Ammon's horn (tissue), 1 donor: Measurements from ENCODE around the gene TOR3A.
A peak's percentile ranks its signal among the peaks of the same experiment; 100 is the strongest.
"Not testable (repeated sequence)": the region's sequence is repeated elsewhere in the genome, so short reads cannot be mapped to it uniquely, and the experiment has no call there.

Source experiments
- DNase-seq: peaks from one replicate; pipeline ENCODE4 v3.0.0-alpha.2; 2016; ENCODE audit warnings: low spot score

TOR3A gene, protein sequence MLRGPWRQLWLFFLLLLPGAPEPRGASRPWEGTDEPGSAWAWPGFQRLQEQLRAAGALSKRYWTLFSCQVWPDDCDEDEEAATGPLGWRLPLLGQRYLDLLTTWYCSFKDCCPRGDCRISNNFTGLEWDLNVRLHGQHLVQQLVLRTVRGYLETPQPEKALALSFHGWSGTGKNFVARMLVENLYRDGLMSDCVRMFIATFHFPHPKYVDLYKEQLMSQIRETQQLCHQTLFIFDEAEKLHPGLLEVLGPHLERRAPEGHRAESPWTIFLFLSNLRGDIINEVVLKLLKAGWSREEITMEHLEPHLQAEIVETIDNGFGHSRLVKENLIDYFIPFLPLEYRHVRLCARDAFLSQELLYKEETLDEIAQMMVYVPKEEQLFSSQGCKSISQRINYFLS

GRCh38 chr1:179081687-179082332 lies at the start of gene TOR3A:
TSS of gene TOR3A (plus strand) at chr1:179082070. CDS start at chr1:179082129, 59 bp downstream.
- peak; percentile 96 for DNase-seq

- no peak for DNase-seq
Measured at GRCh38 chr1:179034720-179035119, 47.1 kb upstream of the TOR3A start.

DNA sequence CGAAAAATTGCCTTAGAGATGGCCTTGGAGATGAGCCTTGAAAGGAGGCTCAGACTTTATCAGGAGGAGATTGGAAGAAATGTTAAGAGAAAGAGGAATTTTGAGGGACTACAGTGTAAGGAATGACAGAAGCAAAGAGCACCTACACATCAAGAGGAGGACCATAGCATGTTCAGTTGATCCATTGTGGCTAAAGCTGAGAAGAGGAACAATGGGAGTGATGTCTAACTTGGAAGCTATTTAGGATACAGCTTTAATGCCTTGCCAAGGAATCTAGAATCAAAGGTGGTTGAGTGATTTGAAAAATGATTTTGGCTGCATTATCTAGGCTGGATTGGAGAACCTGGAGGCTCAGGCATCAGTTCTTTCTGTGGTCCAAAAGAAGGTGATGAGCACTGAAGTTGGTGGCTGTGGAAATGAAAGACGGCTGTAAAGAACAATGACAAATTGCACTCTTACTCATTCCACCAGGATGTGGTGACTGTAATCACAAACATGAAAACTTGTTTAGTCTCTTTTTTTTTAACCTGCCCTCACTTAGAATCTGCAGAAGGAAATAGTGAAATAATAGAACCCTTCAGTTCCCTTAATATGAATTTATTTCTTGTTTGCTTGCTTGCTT lies 44.9 kb upstream of the TOR3A start:
- no peak for DNase-seq

DNA sequence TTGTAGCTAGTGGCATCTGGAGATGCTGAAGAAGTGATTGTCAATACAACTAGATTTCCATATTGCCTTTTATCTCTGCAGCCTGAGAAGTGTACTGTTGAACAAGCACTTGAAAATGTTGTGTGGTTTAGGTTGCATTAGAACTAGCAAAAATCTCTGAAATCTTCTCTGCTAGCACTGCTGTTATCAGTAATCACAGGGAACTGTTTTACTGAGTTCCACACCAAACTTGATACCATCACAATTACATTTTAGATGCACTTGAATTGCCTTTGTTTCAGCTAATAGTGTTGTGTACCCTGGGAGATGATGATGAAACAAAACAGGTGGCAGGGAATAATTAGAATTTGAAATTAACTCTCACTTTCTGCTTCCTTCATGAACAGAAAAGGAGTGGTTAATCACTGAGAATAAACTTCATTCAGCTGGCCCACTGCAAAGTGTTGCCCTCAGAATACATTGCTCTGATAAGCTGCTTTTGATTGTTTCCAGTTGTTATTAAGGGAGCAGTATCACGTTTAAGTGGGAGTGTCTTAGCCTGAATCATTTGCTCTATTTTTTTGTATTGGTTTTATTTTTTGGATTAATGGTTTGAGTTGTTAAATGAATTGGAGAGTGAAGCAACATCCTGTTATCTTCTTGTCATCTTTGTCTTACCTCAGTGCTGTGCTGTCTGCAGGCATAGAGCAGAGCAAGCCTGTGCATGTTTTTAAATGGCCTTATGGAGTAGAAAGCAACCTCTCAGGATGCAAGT lies 43.2 kb upstream of the TOR3A start:
- no peak for DNase-seq

DNA sequence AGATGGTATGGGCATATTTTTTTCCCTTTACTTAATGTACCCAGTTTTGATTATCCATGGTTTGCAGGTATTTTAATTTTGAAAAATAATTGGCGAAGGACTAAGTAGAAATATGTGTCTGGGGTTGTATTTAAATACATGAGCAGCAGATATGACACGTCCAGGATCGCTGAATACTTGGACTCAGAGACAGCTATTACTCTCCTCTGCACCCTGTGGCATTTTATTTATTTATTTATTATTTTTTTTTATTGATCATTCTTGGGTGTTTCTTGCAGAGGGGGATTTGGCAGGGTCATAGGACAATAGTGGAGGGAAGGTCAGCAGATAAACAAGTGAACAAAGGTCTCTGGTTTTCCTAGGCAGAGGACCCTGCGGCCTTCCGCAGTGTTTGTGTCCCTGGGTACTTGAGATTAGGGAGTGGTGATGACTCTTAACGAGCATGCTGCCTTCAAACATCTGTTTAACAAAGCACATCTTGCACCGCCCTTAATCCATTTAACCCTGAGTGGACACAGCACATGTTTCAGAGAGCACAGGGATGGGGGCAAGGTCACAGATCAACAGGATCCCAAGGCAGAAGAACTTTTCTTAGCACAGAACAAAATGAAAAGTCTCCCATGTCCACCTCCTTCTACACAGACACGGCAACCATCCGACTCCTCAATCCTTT lies 42.2 kb upstream of the TOR3A start:
- not testable (repeated sequence) for DNase-seq

DNA sequence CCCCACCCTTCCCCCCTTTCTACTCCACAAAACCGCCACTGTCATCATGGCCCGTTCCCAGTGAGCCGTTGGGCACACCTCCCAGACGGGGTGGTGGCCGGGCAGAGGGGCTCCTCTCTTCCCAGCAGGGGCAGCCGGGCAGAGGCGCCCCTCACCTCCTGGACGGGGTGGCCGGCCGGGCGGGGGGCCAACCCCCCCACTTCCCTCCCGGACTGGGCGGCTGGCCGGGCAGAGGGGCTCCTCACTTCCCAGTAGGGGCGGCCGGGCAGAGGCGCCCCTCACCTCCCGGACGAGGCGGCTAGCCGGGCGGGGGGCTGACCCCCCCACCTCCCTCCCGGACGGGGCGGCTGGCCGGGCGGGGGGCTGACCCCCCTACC lies 41.7 kb upstream of the TOR3A start:
- not testable (repeated sequence) for DNase-seq

GRCh38 chr1:179042087-179042486 lies 39.8 kb upstream of the TOR3A start:
- DNase-seq = no peak

GRCh38 chr1:179042700-179043099 lies 39.2 kb upstream of the TOR3A start:
- no peak for DNase-seq

GRCh38 chr1:179043266-179043665 lies 38.6 kb upstream of the TOR3A start:
- no peak for DNase-seq

- no peak for DNase-seq
Measured at GRCh38 chr1:179043907-179044306, 38.0 kb upstream of the TOR3A start.

- no peak for DNase-seq
Measured at GRCh38 chr1:179046808-179047635, 34.8 kb upstream of the TOR3A start.

DNA sequence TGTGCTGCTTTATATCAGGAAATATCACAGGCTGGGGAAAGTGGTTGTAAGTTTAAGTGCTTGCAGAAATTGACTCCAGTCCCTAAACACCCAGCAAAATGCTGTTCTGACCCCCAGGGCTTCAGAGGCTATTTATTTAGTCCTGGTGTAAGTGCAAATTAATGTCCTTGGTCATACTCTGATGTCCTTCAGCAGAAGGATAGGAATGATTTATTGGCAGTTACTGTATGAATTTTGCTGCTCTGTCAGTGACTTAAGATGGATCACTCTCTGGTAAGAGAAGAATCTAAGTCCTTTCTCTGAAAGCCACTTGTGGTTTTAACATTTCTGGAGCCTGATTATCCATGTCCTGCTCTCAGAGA lies 34.3 kb upstream of the TOR3A start:
- no peak for DNase-seq

- DNase-seq = no peak
Measured at GRCh38 chr1:179048339-179049124, 33.3 kb upstream of the TOR3A start.

DNA sequence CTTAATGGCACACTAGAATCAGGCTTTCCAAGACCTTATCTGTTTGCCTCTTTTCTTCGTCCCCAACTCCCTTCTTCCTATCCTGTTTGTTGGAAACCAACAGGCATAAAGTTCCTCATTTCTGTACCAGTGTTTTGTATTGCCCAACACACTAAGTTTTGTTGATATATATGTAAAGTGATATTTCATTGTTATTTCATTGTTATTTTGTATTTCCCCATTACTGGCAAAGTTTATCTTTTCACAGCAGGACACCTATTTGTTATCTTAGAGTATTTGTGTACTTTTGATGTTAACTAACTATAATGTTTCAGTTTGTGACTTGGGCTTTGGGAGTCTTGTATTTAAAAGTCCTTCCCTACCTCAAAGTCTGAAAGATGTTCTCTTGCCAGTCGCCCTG lies 29.1 kb upstream of the TOR3A start:
- no peak for DNase-seq

DNA sequence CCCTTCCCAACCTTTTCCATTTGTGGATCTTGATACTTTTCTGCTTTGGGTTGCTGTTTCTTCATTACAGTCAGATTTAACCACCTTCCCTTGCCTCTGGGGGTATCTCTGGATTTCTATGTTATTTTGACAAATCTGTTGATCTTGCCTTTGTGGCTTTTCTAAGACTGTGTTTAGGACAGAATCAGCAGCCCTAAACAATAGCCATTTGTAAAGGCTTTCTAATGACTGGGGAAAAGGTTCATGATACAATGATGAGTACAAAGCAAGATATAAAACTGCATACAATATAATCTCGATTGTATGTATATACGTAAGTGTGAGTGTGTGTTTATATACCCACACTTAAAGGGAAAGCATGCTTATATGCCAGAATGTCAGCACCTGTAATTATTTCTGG lies 28.4 kb upstream of the TOR3A start:
- DNase-seq = no peak

GRCh38 chr1:179055937-179056336 lies 25.9 kb upstream of the TOR3A start:
- DNase-seq = no peak

DNA sequence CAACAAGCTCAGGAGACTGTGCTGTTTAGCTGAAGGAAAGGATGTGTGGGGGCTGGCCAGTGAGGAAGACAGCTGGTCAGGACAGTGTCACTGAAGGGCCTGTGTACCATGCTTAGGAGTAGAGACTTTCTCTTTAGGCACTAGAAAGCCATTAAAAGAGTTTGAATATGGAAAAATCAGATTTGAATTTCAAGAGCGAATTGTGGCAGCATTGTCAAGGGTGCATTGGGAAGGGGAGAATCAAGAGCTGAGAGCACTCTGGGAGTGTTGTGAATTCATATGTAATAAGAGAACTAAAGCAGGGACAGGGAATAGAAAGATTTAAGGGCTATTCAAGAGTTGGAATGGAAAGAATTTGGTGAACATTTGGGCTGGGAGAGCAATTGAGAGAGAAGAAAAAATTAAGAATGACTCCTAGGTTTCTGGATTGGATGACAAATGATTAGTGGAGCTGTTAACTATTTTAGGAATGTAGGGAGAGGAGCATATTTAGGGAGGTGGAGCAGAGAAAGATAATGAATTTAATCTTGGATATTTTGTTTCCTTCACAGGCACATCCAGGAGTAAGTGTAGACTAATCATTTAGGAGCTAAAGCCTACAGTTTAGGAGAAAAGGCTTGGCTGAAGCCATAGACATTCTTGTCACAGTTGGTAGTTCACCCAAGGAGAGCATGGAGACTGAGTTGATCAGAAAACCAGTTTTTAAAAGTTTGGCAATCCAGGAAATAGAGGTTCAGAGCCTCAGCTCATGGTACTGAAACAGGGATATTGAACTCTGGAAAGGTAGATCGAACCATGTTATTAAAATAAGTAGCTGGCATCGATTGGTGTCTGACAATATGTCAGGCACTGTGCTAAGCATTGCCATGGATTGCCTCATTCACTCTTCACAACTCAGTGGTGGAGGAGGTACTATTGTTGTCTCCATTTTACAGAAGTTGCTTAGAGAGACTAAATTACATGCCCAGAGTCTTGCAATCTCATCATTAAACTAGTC lies 23.1 kb upstream of the TOR3A start:
- DNase-seq = no peak

DNA sequence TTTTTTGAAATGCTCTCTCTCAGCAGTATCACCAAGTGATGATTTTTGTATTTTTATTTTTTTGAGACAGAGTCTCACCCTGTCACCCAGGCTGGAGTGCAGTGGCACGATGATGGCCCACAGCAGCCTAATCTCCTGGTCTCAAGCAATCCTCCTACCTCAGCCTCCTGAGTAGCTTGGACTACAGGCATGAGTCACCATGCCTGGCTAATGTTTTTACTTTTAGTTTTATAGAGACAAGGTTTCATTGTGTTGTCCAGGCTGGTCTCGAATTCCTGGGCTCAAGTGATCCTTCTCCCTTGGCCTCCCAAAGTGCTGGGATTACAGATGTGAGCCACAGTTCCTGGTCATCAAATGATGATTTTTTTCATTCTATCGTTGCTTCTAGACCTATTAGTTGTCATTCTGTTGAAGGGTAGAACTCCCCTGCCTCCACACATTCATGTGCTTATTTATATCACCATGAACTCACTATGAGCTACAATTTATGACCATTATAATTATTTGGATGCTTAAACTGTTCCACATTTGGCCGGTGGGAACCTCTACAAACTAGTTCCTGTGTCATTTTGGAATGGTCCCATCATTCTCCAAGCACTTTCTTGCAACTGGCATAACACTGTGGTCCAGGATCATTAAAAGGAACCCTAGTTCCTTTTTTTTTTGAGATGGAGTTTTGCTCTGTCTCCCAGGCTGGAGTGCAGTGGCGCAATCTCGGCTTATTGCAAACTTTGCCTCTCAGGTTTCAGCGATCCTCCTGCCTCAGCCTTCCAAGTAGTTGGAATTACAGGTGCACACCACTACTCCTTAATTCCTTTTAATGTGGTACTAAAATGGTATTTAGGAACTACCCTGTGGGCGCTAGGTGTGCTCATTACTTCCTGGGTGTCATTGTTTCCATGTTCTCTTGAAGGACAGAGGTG lies 20.2 kb upstream of the TOR3A start:
- no peak for DNase-seq
